HFFc6 (cell line): Measurements from ENCODE around the gene AGMAT. TPM values are rescaled to one million over a fixed set of nuclear protein-coding genes. Genes with fewer than 3 reads are reported as not detected.

Experiments
- DNase-seq: peaks from one replicate; pipeline ENCODE4 v3.0.0-alpha.2; 2018
- H3K27ac Mint-ChIP-seq: 2 replicates; pipeline ENCODE4 v1.8.0; 2020; ENCODE audit warnings: mild to moderate bottlenecking, mixed read lengths
- H3K27me3 Mint-ChIP-seq: 2 replicates; pipeline ENCODE4 v1.8.0; 2021; ENCODE audit warnings: mild to moderate bottlenecking, moderate library complexity, mixed read lengths; ENCODE audit not compliant: insufficient read depth
- H3K36me3 Mint-ChIP-seq: 2 replicates; pipeline ENCODE4 v1.8.0; 2021; ENCODE audit warnings: low read depth, mixed read lengths
- H3K4me1 Mint-ChIP-seq: 2 replicates; pipeline ENCODE4 v1.8.0; 2020; ENCODE audit warnings: low read depth, mixed read lengths
- H3K4me3 Mint-ChIP-seq: 2 replicates; pipeline ENCODE4 v1.8.0; 2020; ENCODE audit warnings: mild to moderate bottlenecking, moderate library complexity, mixed read lengths
- H3K9me3 Mint-ChIP-seq: 2 replicates; pipeline ENCODE4 v1.8.0; 2020; ENCODE audit warnings: mild to moderate bottlenecking, mixed read lengths
- total RNA-seq, 6 experiments: library from RNA; stranded (reverse); fragmentation: NEBNext Ultra II Directional; extraction: Animal tissue kit (Norgen Biotek cat#: 25700); gene quantifications; 2 replicates in 1 of 6; 3 replicates in 5 of 6; pipeline ENCODE4 v1.2.3, GENCODE V29; 2021
- TF ChIP-seq, protein P1 (sequence below): fragments of 200-600 bp; sonication (generic); IDR thresholded peaks from 2 replicates; pipeline ENCODE4 v1.5.0; 2021; ENCODE audit warnings: antibody characterized with exemption, mild to moderate bottlenecking

The AGMAT gene
- total RNA-seq, 6 experiments from 2014 or later: 0.07 to 0.14 (median 0.09) TPM; not detected in 3

DNA sequence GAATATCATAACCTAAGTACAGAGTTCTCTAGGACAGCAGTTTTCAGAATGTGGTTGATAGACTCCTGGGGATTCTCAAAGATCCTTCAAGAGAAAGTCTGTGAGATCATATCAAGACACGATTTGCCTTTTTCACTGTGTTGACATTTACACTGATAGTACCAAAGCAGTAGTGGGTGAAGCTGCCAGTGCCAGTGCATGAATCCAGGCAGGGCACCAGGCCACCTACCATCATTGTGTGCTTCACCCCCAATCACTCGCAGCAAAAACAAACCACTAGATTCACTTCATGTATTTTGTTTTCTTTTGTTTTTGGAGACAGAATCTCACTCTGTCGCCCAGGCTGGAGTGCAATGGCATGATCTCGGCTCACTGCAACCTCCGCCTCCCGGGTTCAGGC, 34.3 kb downstream of the AGMAT start:
- Mint-ChIP-seq H3K27me3 (no peaks in the 10 kb centered on the region), H3K27ac (no peak overlapping the region), H3K4me1 (no peaks in the 10 kb centered on the region), H3K36me3 (peaks cover 10% of the 10 kb centered on the region), H3K4me3 (no peak overlapping the region), H3K9me3 (no peaks in the 10 kb centered on the region)
- TF ChIP-seq, protein P1, sequence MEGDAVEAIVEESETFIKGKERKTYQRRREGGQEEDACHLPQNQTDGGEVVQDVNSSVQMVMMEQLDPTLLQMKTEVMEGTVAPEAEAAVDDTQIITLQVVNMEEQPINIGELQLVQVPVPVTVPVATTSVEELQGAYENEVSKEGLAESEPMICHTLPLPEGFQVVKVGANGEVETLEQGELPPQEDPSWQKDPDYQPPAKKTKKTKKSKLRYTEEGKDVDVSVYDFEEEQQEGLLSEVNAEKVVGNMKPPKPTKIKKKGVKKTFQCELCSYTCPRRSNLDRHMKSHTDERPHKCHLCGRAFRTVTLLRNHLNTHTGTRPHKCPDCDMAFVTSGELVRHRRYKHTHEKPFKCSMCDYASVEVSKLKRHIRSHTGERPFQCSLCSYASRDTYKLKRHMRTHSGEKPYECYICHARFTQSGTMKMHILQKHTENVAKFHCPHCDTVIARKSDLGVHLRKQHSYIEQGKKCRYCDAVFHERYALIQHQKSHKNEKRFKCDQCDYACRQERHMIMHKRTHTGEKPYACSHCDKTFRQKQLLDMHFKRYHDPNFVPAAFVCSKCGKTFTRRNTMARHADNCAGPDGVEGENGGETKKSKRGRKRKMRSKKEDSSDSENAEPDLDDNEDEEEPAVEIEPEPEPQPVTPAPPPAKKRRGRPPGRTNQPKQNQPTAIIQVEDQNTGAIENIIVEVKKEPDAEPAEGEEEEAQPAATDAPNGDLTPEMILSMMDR: no peak
- no peak for DNase-seq

DNA sequence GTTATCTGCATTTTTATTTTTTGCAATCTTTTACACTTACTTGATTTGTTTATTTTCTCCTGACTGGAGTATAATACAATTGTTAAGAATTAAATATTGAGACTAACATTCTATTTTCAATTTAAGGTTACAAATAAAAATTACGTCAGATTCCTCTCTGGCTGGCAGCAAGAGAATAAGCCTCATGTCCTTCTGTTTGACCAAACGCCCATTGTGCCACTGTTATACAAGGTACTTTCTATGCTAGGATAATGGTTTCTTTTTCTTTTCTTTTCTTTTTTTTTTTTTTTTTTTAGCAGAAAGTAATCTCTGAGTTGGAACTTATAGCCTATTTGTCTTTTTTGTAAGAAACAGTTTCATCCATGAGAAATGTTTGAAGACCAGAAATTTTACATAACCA, 38.2 kb downstream of the AGMAT start:
- no peaks in the 10 kb centered on the region for H3K27me3 Mint-ChIP-seq
- H3K4me3 Mint-ChIP-seq: no peak overlapping the region
- H3K27ac Mint-ChIP-seq: no peak overlapping the region
- peaks cover 13% of the 10 kb centered on the region for H3K36me3 Mint-ChIP-seq
- peaks cover 18% of the 10 kb centered on the region for H3K4me1 Mint-ChIP-seq
- DNase-seq: no peak
- TF ChIP-seq, protein P1: no peak
- H3K9me3 Mint-ChIP-seq: no peaks in the 10 kb centered on the region

DNA sequence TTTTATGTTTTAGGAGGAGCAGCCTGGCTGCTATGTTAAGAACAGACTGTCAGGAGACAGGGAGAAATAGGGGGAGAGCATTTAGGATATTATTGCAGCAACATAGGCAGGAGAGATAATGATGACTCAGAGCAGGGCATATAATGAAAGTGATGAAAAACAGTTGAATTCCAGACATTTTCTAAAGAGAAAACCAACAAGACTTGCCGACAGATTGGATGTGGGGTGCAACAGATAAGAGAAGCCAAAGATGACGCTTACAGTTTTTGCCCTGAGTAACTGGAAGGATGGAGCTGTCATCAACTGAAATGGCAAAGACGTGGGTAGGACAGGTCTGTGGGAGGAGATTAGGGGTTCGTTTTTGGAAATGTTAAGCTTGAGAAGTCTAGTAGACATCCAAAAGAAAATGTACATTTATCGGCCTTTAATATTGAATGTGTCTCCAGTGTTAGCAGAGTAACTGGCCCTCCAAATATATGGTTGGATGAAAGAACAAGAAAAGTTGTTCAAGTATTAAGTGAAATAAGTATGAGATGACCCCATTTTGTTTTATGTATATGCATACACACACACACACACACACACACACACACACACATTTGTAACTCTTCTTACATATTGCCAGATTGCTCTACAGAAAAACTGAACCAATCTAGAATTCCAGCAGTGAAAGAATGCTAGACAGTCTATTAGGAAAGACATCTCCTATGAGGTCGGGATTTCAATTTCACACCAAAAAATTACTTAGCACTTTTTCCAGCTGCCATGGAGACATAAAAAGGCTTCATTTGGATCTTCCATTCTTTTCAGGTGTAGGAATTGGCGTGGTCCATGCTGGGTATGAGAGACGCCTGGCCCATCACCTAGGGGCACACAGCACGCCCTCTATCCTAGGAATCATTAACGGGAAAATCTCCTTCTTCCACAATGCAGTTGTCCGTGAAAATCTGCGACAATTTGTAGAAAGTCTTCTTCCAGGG, 41.0 kb downstream of the AGMAT start:
- H3K27ac Mint-ChIP-seq: peak overlapping the region; percentile 51
- peak; percentile 43 for DNase-seq
- H3K4me1 Mint-ChIP-seq: peaks cover 24% of the 10 kb centered on the region
- no peak overlapping the region for H3K4me3 Mint-ChIP-seq
- no peaks in the 10 kb centered on the region for H3K9me3 Mint-ChIP-seq
- H3K27me3 Mint-ChIP-seq: no peaks in the 10 kb centered on the region
- TF ChIP-seq, protein P1: no peak
- H3K36me3 Mint-ChIP-seq: peaks cover 28% of the 10 kb centered on the region

DNA sequence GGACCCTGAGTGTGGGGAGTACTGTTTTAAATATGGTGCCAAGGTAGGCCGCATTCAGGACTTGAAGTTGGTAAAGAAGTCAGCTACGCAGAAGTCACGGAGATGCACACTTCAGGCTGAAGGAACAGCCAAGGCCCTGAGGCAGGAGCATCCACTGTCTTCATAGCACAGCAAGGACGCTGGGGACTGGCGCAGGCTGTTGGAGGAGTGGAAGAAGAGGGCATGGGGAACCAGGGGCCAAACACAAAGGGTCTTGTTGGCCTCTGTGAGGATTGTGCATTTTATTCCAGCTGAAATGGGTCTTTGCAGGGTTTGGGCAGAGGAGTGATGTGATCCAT, 41.6 kb downstream of the AGMAT start:
- H3K27ac Mint-ChIP-seq: peak overlapping the region; percentile 51
- peaks cover 31% of the 10 kb centered on the region for H3K36me3 Mint-ChIP-seq
- H3K4me3 Mint-ChIP-seq: no peak overlapping the region; the same call in 1 of the 2 replicates
- H3K9me3 Mint-ChIP-seq: no peaks in the 10 kb centered on the region
- TF ChIP-seq, protein P1: no peak
- H3K4me1 Mint-ChIP-seq: peaks cover 24% of the 10 kb centered on the region
- no peak for DNase-seq
- H3K27me3 Mint-ChIP-seq: no peaks in the 10 kb centered on the region

DNA sequence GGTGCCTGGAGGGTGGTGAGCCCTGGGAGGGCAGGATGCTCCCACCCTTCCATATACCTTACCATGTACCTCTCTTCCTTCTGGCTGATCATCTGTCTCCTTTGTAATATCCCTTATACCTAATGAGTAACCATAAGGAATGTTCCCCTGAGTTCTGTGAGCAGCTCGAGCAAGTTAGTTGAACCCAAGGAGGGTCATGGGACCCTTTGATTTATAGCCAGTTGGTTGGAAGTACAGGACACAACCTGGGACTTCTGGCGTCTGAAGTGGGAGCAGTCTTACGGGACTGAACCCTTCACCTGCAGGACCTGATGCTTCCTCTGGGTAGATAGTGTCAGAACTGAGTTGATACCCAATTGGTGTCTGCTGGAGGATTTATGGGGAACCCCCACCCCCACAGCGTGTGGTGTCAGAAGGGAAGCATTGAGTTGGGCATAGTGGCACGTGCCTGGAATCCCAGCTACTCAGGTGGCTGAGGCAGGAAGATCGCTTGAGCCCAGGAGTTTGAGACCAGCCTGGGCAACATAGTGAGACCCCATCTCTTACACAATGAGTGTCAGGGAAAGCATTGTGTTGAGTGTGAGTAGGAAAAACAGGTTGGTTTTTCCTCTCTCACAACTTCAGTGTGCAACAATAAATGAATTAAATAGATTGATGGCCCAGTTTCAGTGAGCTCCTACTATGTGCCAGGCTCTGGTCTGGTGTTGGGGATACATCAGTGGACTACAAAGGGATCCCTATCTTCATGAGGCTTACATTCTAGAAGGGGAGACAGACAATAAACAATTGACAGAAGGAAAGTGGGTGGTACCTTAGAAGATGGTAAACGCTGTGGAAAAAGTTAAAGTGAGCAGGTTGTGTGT, 42.2 kb downstream of the AGMAT start:
- H3K27me3 Mint-ChIP-seq: no peaks in the 10 kb centered on the region
- no peaks in the 10 kb centered on the region for H3K9me3 Mint-ChIP-seq
- H3K27ac Mint-ChIP-seq: peak overlapping the region; percentile 51; the same call in 1 of the 2 replicates
- peaks cover 25% of the 10 kb centered on the region for H3K36me3 Mint-ChIP-seq
- H3K4me1 Mint-ChIP-seq: peaks cover 24% of the 10 kb centered on the region
- TF ChIP-seq, protein P1: no peak
- DNase-seq: no peak
- H3K4me3 Mint-ChIP-seq: no peak overlapping the region; the same call in 1 of the 2 replicates
